Keratinocyte (primary cell): Measurements from ENCODE around the gene CYP4A22.
"Not testable (repeated sequence)": the region's sequence is repeated elsewhere in the genome, so short reads cannot be mapped to it uniquely, and the experiment has no call there.

ENCODE experiments used
- EZH2 ChIP-seq: IDR thresholded peaks from one replicate; pipeline ENCODE4 v1.6.1; 2012; ENCODE audit warnings: inconsistent platforms, mild to moderate bottlenecking, low read length, moderate library complexity
- TF ChIP-seq, protein P1 (sequence below), 3 experiments: IDR thresholded peaks in 1 of 3; conservative IDR thresholded peaks in 1 of 3; optimal IDR thresholded peaks in 1 of 3; 2 replicates in 2 of 3; 3 replicates in 1 of 3; pipeline versions ENCODE3 to v1.5.1; 2011; ENCODE audit warnings: low read length in 3 of 3, mild to moderate bottlenecking in 3 of 3, moderate library complexity in 2 of 3, control low read depth in 1 of 3, inconsistent platforms in 1 of 3; ENCODE audit not compliant: insufficient read depth in 2 of 3; ENCODE audit errors: extremely low read depth in 1 of 3

- TF ChIP-seq, protein P1, sequence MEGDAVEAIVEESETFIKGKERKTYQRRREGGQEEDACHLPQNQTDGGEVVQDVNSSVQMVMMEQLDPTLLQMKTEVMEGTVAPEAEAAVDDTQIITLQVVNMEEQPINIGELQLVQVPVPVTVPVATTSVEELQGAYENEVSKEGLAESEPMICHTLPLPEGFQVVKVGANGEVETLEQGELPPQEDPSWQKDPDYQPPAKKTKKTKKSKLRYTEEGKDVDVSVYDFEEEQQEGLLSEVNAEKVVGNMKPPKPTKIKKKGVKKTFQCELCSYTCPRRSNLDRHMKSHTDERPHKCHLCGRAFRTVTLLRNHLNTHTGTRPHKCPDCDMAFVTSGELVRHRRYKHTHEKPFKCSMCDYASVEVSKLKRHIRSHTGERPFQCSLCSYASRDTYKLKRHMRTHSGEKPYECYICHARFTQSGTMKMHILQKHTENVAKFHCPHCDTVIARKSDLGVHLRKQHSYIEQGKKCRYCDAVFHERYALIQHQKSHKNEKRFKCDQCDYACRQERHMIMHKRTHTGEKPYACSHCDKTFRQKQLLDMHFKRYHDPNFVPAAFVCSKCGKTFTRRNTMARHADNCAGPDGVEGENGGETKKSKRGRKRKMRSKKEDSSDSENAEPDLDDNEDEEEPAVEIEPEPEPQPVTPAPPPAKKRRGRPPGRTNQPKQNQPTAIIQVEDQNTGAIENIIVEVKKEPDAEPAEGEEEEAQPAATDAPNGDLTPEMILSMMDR (optimal IDR thresholded peaks at IDR 0.05 in 1 of 3, IDR thresholded peaks at IDR 0.05 in 1 of 3, conservative IDR thresholded peaks at IDR 0.05 in 1 of 3; ENCODE audit: extremely low read depth in 1 of 3, insufficient read depth in 2 of 3, low read length in 3 of 3): not testable (repeated sequence)
- not testable (repeated sequence) for TF ChIP-seq EZH2
Observed at GRCh38 chr1:47156457-47156856, 19.2 kb downstream of the CYP4A22 start.
